SH-SY5Y (cell line): ENCODE results near the gene MEI1.

Experiments
- GATA2 ChIP-seq: IDR thresholded peaks from 2 replicates; pipeline ENCODE4 v1.6.1; 2011; ENCODE audit warnings: mild to moderate bottlenecking, low read depth, low read length
- GATA3 ChIP-seq: IDR thresholded peaks from 2 replicates; pipeline ENCODE4 v1.6.1; 2011; ENCODE audit warnings: low read depth, mild to moderate bottlenecking, low read length, moderate library complexity

Gene MEI1

DNA sequence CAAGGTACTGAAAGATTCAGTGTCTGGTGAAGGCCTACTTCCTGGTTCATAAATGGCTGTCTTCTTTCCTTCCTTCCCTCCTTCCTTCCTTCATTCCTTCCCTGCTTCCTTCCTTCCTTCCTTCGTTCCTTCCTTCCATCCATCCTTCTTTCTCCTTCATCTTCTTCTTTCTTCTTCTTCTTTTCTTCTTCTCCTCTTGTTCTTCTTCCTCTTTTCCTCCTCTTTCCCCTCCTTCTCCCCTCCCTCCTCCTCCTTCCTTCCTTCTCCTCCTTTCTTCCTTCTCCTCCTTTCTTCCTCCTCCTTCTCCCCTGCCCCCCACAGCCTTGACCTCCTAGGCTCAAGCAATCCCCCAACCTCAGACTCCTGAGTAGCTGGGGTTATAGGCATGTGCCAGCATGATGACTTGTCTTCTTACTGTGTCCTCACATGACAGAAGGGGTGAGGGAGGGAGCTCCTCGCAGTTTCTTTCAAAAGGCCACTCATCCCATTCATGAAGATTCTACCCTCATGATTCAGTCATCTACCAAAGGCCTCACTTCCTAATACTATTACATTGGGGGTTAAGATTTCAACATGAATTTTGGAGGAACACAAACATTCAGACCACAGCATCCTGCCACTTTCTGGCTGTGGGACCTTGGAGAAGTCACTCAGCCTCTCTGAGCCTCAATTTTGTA is 78.6 kb downstream of the MEI1 start:
- no peak for TF ChIP-seq GATA3
- no peak for TF ChIP-seq GATA2

DNA sequence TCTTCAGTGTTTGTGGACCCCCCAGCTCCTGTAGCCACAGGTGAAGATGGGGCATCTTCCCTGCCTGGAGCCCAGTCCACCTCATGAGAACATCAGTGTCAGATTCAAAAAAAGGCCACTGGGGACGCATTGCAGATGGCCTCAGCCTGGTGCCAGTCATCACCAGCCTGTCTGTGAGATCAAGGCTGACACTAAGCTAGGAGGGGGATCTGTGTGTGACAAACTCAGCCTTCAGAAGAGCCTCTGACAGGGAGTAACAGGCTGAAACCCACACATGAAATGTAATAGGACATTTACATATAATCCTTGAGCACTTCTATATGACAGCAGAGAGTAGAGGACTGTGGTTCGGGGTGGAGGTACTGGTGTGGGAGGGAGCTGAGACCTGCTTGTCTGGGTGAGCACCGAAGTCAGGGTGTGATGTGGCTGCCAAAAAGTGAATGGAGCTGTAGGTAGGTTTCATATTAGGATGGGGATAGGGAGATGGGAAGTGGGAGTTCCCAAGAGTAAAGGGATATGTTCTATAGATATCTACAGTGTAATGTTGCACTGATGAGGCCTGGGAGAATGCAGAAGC is 80.7 kb downstream of the MEI1 start:
- TF ChIP-seq GATA3 (no peak), GATA2 (no peak)

- TF ChIP-seq GATA2 = no peak
- no peak for TF ChIP-seq GATA3
Observed at GRCh38 chr22:41780746-41781505, 81.6 kb downstream of the MEI1 start.

DNA sequence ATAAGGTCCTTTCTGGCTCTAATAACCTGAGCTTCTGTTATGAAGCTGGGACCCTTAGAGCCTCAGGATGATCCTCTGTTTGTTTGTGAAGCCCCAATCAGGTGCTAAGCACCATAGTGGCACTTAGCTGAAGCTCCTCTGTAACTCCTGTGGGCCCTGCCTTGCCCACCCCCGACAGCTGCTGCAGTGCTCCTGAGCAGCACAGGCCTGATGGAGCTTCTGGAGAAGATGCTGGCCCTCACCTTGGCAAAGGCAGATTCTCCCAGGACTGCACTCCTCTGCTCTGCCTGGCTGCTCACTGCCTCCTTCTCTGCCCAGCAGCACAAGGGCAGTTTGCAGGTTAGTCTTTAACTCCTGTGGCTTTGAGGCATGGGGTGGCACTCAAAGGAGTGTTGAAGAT is 82.2 kb downstream of the MEI1 start:
- TF ChIP-seq GATA2 = no peak
- TF ChIP-seq GATA3 = no peak

GRCh38 chr22:41782316-41782715 is 83.0 kb downstream of the MEI1 start:
- no peak for TF ChIP-seq GATA3
- TF ChIP-seq GATA2 = no peak

- TF ChIP-seq GATA3 (no peak), GATA2 (no peak)
Observed at GRCh38 chr22:41782751-41783150, 83.4 kb downstream of the MEI1 start.

- TF ChIP-seq GATA3 = no peak
- no peak for TF ChIP-seq GATA2
Observed at GRCh38 chr22:41787331-41787730, 88.0 kb downstream of the MEI1 start.

- no peak for TF ChIP-seq GATA2
- TF ChIP-seq GATA3 = no peak
Observed at GRCh38 chr22:41793871-41794270, 94.6 kb downstream of the MEI1 start.

DNA sequence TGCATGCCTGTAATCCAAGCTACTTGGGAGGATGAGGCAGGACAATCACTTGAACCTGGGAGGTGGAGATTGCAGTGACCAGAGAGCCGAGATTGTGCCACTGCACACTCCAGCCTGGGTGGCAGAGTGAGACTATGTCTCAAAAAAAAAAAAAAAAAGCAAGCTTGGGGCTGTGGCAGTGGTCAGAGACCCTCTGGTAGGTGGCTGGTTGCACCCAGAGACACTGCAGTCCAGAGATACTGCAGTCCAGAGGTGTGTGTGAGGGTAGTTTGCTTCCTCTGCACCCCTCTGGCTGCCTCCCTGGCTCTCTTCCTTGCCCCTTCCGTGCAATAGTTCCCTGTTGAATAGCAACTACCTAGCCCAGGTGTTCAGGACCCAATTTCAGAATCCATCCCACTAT is 99.4 kb downstream of the MEI1 start:
- no peak for TF ChIP-seq GATA3
- TF ChIP-seq GATA2 = no peak

DNA sequence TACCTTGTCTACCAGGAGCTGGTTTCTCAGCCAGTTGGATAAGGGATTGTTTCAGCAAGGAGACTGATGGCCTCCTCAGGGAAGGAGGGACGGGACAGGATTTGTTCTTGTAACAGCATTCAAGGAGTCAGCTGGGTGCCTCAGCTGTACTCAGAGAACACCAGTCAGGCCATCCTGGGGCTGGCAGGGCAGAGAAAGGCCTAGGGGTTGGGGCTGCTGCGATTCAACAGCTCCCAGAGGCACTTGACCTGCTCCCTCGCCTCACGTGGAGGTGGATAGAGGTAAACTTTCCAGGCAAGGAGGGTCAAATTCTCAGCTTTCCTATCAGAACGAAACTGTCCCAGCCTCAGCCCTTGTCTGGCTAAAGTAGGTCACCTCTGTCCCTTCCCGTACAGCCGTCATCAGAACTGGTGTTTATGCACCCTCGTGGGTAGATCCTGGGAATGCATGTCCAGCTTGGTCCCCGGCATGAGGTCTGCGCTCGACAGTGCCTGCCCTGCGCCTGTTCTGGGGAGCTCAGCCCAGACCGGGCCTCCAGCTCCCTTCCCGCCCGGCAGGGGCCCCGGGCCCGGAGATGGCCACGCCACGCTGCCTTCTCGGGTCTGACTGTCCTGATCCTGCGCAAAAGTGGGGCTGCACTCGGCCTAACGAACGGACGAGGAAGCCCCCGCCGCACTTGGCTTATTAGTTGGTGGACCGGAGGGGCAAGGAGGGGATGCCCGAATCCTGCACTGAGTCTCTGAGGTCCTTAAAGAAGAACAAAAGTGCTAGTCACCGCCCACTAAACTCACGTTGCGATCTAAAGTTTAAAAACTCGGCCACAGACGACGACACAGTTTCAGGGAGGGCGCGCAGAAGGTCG is 100.4 kb downstream of the MEI1 start:
- TF ChIP-seq GATA2 = no peak
- TF ChIP-seq GATA3 = no peak

- TF ChIP-seq GATA3 (no peak), GATA2 (no peak)
Observed at GRCh38 chr22:41800348-41801146, 101.2 kb downstream of the MEI1 start, which contains the start of gene CCDC134. TSS of gene CCDC134 (plus strand) at chr22:41800679. CDS start at chr22:41808891, 8,212 bp downstream.

- TF ChIP-seq GATA2 (no peak), GATA3 (no peak)
Observed at GRCh38 chr22:41801147-41801819, 102.0 kb downstream of the MEI1 start.

DNA sequence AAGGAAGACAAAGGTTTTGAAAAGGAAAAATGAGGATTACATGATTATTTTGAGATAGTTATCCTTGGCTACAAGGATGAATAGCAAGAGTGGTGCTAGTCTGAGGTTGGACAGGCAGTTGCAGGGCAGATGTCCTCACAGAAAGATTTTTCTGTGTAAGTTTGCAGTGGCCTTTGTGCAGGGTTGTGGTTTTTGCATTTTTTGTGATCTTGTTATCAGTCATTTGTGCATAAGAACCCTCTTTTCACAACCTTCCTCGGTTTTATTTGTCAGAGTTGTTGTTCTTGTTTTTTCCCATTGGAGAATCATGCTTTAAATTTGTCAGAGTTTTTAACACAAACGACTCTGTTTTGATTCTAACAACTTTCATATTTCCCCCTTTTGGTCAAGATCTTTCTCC is 102.6 kb downstream of the MEI1 start:
- TF ChIP-seq GATA3 (no peak), GATA2 (no peak)

- TF ChIP-seq GATA3 (no peak), GATA2 (no peak)
Observed at GRCh38 chr22:41805639-41806038, 106.3 kb downstream of the MEI1 start.
